A673 (cell line): Measurements from ENCODE around the gene NPLOC4. TPM values are rescaled to one million over a fixed set of nuclear protein-coding genes. Genes with fewer than 3 reads are reported as not detected.

ENCODE experiments used
- BruUV-seq: library from RNA; stranded (reverse); fragments of 400-500 nt; replicated peaks from 2 replicates; lab custom pipeline; 2021; lab: Mats Ljungman, UMichigan
- CTCF ChIA-PET: fragments of 300-600 bp; sonication (Branson Sonifier 250); formaldehyde crosslinking; loops from one replicate; lab custom pipeline; 2022; ENCODE audit warnings: antibody characterized with exemption; lab: Charles Lee
- POLR2A ChIA-PET: fragments of 300-600 bp; sonication (Branson Sonifier 250); formaldehyde crosslinking; loops from one replicate; lab custom pipeline; 2022; ENCODE audit warnings: antibody characterized with exemption; ENCODE audit not compliant: low non-redundant PET; lab: Charles Lee
- DNase-seq: peaks from one replicate; pipeline ENCODE4 v3.0.0-alpha.2; 2015; ENCODE audit warnings: low spot score
- H3K27ac ChIP-seq: fragments of 200-600 bp; sonication (generic); 2 replicates; pipeline ENCODE4 v1.5.1; 2016; ENCODE audit warnings: mixed run types, low read depth, mild to moderate bottlenecking, mixed read lengths, antibody characterized with exemption, low read length; ENCODE audit not compliant: poor library complexity, severe bottlenecking
- H3K27me3 ChIP-seq: fragments of 200-600 bp; sonication (generic); replicated peaks from 2 replicates; pipeline ENCODE4 v1.6.1; 2017; ENCODE audit warnings: mixed run types, low read depth, mild to moderate bottlenecking, mixed read lengths, antibody characterized with exemption, low read length; ENCODE audit not compliant: insufficient read depth, poor library complexity
- H3K36me3 ChIP-seq: fragments of 200-600 bp; sonication (generic); 2 replicates; pipeline ENCODE4 v1.6.1; 2016; ENCODE audit warnings: mixed run types, mild to moderate bottlenecking, mixed read lengths, antibody characterized with exemption, low read length; ENCODE audit not compliant: insufficient read depth, poor library complexity, severe bottlenecking
- H3K4me1 ChIP-seq: fragments of 200-600 bp; sonication (generic); 2 replicates; pipeline ENCODE4 v1.6.1; 2017; ENCODE audit warnings: mixed run types, mild to moderate bottlenecking, mixed read lengths, antibody characterized with exemption, low read length; ENCODE audit not compliant: insufficient read depth, poor library complexity, severe bottlenecking
- H3K4me3 ChIP-seq: fragments of 200-600 bp; sonication (generic); 2 replicates; pipeline ENCODE4 v1.5.1; 2016; ENCODE audit warnings: low read depth, mixed run types, mild to moderate bottlenecking, mixed read lengths, low read length; ENCODE audit not compliant: poor library complexity, severe bottlenecking
- H3K9me3 ChIP-seq: fragments of 200-600 bp; sonication (generic); 2 replicates; pipeline ENCODE4 v1.6.1; 2016; ENCODE audit warnings: mixed run types, low read depth, mild to moderate bottlenecking, mixed read lengths, antibody characterized with exemption, low read length; ENCODE audit not compliant: poor library complexity, severe bottlenecking
- CTCF ChIP-seq: fragments of 300-800, 200-600 bp; sonication (generic); conservative IDR thresholded peaks from 2 replicates; pipeline ENCODE4 v1.5.1; 2017; ENCODE audit warnings: low read depth, mild to moderate bottlenecking, antibody characterized with exemption, low read length, moderate library complexity, mixed read lengths
- EZH2 ChIP-seq: fragments of 200-600 bp; sonication (generic); IDR thresholded peaks from 2 replicates; pipeline ENCODE4 v1.6.1; 2017; ENCODE audit warnings: borderline replicate concordance, low read depth, mild to moderate bottlenecking, mixed read lengths, antibody characterized with exemption, low read length; ENCODE audit not compliant: poor library complexity, severe bottlenecking
- intact Hi-C: fragments of 100-400 bp; cut with micrococcal nuclease; formaldehyde crosslinking; loops from one replicate; pipeline ENCODE4 v1.10.0; 2022; ENCODE audit not compliant: unreplicated experiment
- total RNA-seq: library from RNA; stranded (reverse); gene quantifications from 2 replicates; pipeline ENCODE4 v1.2.3, GENCODE V29; 2021

The NPLOC4 gene
- total RNA-seq, 1 experiment from 2014 or later, result 195 TPM

- H3K4me1 ChIP-seq, result peaks cover 4% of the 10 kb centered on the region
- POLR2A ChIA-PET, result no interaction called here
Observed at GRCh38 chr17:81599719-81600486, 37.0 kb downstream of the NPLOC4 start.

GRCh38 chr17:81593105-81593871 lies 43.6 kb downstream of the NPLOC4 start:
- no peaks in the 10 kb centered on the region for H3K27me3 ChIP-seq
- ChIA-PET POLR2A (no interaction called here), CTCF (no interaction called here)
- H3K4me3 ChIP-seq, result no peak overlapping the region
- DNase-seq, result no peak
- no peak for TF ChIP-seq CTCF
- no peak for TF ChIP-seq EZH2
- no peak overlapping the region for H3K27ac ChIP-seq
- intact Hi-C loops, result no loop called here
- no peaks in the 10 kb centered on the region for H3K4me1 ChIP-seq
- BruUV-seq, result TSS peak; percentile 18
- no peaks in the 10 kb centered on the region for H3K9me3 ChIP-seq
- H3K36me3 ChIP-seq, result peaks cover 87% of the 10 kb centered on the region

More at GRCh38 chr17:81599719-81600486, 37.0 kb downstream of the NPLOC4 start:
- intact Hi-C loops, result loop anchor here (2.0 to 10.0 kb wide), 2 partner anchors 85 to 345 kb away; partner anchors contain the start of gene ACTG1
- no peak for DNase-seq
- H3K4me3 ChIP-seq, result no peak overlapping the region
- CTCF ChIA-PET, result no interaction called here
- no TSS peak for BruUV-seq
- no peaks in the 10 kb centered on the region for H3K27me3 ChIP-seq
- no peaks in the 10 kb centered on the region for H3K9me3 ChIP-seq
- H3K27ac ChIP-seq, result peak overlapping the region; percentile 44
- peaks cover 87% of the 10 kb centered on the region for H3K36me3 ChIP-seq
- TF ChIP-seq CTCF, result no peak
- TF ChIP-seq EZH2, result no peak

- no peaks in the 10 kb centered on the region for H3K27me3 ChIP-seq
- intact Hi-C loops, result no loop called here
- no TSS peak for BruUV-seq
- H3K27ac ChIP-seq, result no peak overlapping the region
- no peaks in the 10 kb centered on the region for H3K4me1 ChIP-seq
- TF ChIP-seq CTCF, result no peak
- no peak for TF ChIP-seq EZH2
- no peak for DNase-seq
- ChIA-PET POLR2A (no interaction called here), CTCF (no interaction called here)
- peaks cover 83% of the 10 kb centered on the region for H3K36me3 ChIP-seq
- H3K4me3 ChIP-seq, result no peak overlapping the region
- H3K9me3 ChIP-seq, result no peaks in the 10 kb centered on the region
Observed at GRCh38 chr17:81591971-81592370, 44.9 kb downstream of the NPLOC4 start.
